Left lung (tissue), 10 donors: Measurements from ENCODE around the gene PSMA5. TPM values are rescaled to one million over a fixed set of nuclear protein-coding genes. Genes with fewer than 3 reads are reported as not detected.

Experiments
- ATAC-seq: fragments of 200-7000 bp; cut with Tn5 transposase; one replicate; pipeline ENCODE4 v1.9.1; 2020; ENCODE audit warnings: moderate library complexity
- DNase-seq, 4 donors: peaks; one replicate each; pipeline ENCODE4 v3.0.0-alpha.2; 2013 to 2020
- H3K27ac ChIP-seq, 2 donors: fragments of 200-600 bp; sonication (generic) in 1 of 2; one replicate each; pipeline versions ENCODE4 v1.5.0 to v1.8.0; 2020 to 2021
- H3K27me3 ChIP-seq, 2 donors: fragments of 200-600 bp; sonication (generic) in 1 of 2; one replicate each; pipeline versions ENCODE4 v1.5.0 to v1.8.0; 2020 to 2021
- H3K36me3 ChIP-seq, 2 donors: fragments of 200-600 bp; sonication (generic) in 1 of 2; one replicate each; pipeline versions ENCODE4 v1.5.0 to v1.8.0; 2020 to 2021
- H3K4me1 ChIP-seq, 2 donors: fragments of 200-600 bp; one replicate each; pipeline ENCODE4 v1.8.0; 2021
- H3K4me3 ChIP-seq, 2 donors: fragments of 200-600 bp; sonication (generic) in 1 of 2; one replicate each; pipeline versions ENCODE4 v1.5.0 to v1.8.0; 2020 to 2021; ENCODE audit warnings: mild to moderate bottlenecking in 1 of 2
- H3K9me3 ChIP-seq, 2 donors: fragments of 200-600 bp; sonication (generic) in 1 of 2; one replicate each; pipeline versions ENCODE4 v1.5.0 to v1.8.0; 2020 to 2021
- CTCF ChIP-seq, 2 donors: fragments of 200-600 bp; sonication (generic) in 1 of 2; IDR thresholded peaks; one replicate each; pipeline versions ENCODE4 v1.5.0 to v1.8.0; 2021; ENCODE audit warnings: antibody characterized with exemption in 2 of 2
- intact Hi-C, 2 donors: fragments of 100-400 bp; cut with DNase I; formaldehyde crosslinking; loops; one replicate each; pipeline versions ENCODE4 v1.11.2 to v1.14.2; 2022
- polyA plus RNA-seq, 6 donors: library from polyadenylated mRNA; unstranded; fragments of 120-200 nt; gene quantifications; one replicate each; pipeline ENCODE4 v1.2.1, GENCODE V29; 2013; ENCODE audit not compliant: insufficient read length in 6 of 6
- total RNA-seq, 2 donors: library from RNA; stranded (reverse); fragmentation: NEBNext Ultra II Directional; extraction: Animal tissue kit (Norgen Biotek cat#: 25700); gene quantifications; one replicate each; pipeline ENCODE4 v1.2.1, GENCODE V29; 2021
- donor health status: DM: no; HTN: yes; CAD: no.
- donor health status: DM: no; HTN: no; CAD: no.

The PSMA5 gene
- total and polyA plus RNA-seq, 8 donors = 62.2 to 94.7 (median 88.3) TPM

GRCh38 chr1:109392037-109392787, 34.0 kb downstream of the PSMA5 start:
- intact Hi-C loops = no loop called here
- H3K27me3 ChIP-seq = no peaks in the 10 kb centered on the region
- peak overlapping the region in 1 of 2 donors; percentile 21 for H3K4me3 ChIP-seq
- H3K36me3 ChIP-seq = no peaks in the 10 kb centered on the region
- peak overlapping the region; percentile 84 to 86 for H3K27ac ChIP-seq
- peaks cover 42 to 93% of the 10 kb centered on the region in 2 donors for H3K4me1 ChIP-seq
- H3K9me3 ChIP-seq = no peaks in the 10 kb centered on the region
- ATAC-seq (peak; percentile 19), DNase-seq (peak in 1 of 4 donors; percentile 54)
- TF ChIP-seq CTCF (IDR thresholded peaks at IDR 0.05) = no peak

- peak overlapping the region in 1 of 2 donors; percentile 21 for H3K4me3 ChIP-seq
- no peaks in the 10 kb centered on the region for H3K27me3 ChIP-seq
- intact Hi-C loops = no loop called here
- DNase-seq = no peak
- H3K27ac ChIP-seq = peak overlapping the region; percentile 84 to 86
- H3K36me3 ChIP-seq = no peaks in the 10 kb centered on the region
- no peaks in the 10 kb centered on the region for H3K9me3 ChIP-seq
- no peak for TF ChIP-seq CTCF (IDR thresholded peaks at IDR 0.05)
- H3K4me1 ChIP-seq = peaks cover 41 to 93% of the 10 kb centered on the region in 2 donors
- ATAC-seq = no peak
Observed at GRCh38 chr1:109391626-109392025, 34.6 kb downstream of the PSMA5 start.

DNA sequence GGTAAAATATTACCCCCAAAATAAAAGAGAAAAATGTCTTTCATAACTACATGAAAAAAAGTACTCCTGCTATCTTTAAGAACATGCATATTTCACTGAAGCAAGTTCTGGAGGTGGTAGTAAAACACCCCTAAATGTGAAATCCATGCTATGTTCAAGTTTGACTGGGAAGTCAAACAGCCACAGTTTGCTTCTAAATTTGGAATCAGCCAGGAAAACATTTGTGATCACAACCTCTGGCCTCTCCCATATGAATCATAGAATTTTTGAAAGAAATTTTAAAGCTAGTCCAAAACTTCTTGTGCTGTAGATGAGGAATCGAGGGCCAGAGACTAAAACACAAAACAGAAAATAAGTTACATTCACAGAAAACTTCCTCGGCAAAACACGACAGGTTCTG, 35.1 kb downstream of the PSMA5 start:
- no peaks in the 10 kb centered on the region for H3K9me3 ChIP-seq
- H3K36me3 ChIP-seq = no peaks in the 10 kb centered on the region
- no peaks in the 10 kb centered on the region for H3K27me3 ChIP-seq
- intact Hi-C loops = no loop called here
- H3K4me3 ChIP-seq = no peak overlapping the region
- peaks cover 39 to 92% of the 10 kb centered on the region in 2 donors for H3K4me1 ChIP-seq
- ATAC-seq = no peak
- DNase-seq = no peak
- peak overlapping the region; percentile 84 to 86 for H3K27ac ChIP-seq
- TF ChIP-seq CTCF (IDR thresholded peaks at IDR 0.05) = no peak

DNA sequence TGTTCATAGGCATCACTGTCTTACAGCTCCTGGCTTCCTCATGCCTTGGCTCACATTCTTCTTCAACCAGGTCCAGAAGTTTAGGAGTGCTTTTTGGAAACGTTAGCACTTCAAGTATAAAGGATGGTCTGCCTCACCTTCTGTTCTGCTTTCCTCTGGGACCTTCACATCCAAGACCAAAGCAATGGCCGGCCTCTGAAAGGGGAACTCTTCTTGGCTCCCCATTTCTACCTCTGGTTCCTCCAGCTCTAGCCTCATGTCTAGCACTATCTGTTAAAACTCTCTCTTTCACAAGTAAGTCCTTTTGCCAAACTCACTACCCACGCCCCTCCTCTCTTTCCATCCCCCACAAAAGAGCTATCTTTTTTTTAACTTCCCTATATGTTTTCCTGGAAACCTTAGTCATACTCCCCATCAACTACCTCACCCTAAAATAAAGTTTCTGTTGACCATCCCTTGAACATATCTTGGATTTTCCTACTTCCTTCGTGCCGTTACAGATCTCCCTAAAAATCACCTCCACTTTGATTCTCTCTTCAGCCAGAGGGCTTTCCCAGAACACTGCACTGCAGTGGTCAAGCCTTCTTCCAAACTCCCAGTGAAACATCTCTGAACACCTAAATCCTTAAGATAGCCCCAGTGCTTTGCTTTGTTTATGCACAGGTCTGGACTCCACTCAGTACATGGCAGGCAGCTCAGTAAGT, 36.5 kb downstream of the PSMA5 start:
- Histone ChIP-seq H3K36me3 (no peaks in the 10 kb centered on the region), H3K27me3 (no peaks in the 10 kb centered on the region), H3K4me1 (peaks cover 40 to 92% of the 10 kb centered on the region in 2 donors), H3K27ac (peak overlapping the region; percentile 45 to 86), H3K9me3 (no peaks in the 10 kb centered on the region), H3K4me3 (no peak overlapping the region)
- DNase-seq (no peak), ATAC-seq (no peak)
- no peak for TF ChIP-seq CTCF (IDR thresholded peaks at IDR 0.05)
- intact Hi-C loops = no loop called here
